ENCODE measurements around the gene LY6G5B. TPM values are rescaled to one million over a fixed set of nuclear protein-coding genes. Genes with fewer than 3 reads are reported as not detected.

The LY6G5B gene
- total RNA-seq, 2 donors from 2014 or later: 6.9 to 8.3 TPM

GRCh38 chr6:31664790-31665500, 4.8 kb upstream of the LY6G5B start, which contains the start of gene GPANK1:
TSS of gene GPANK1 (minus strand) at chr6:31664997. CDS start at chr6:31664478, 519 bp downstream.
- H3K27ac ChIP-seq: peak within 1 kb of the TSS; percentile 82 to 96 (median 94)
- peaks cover 53% of the 10 kb centered on the region for H3K4me1 ChIP-seq
- peak within 1 kb of the TSS; percentile 63 to 87 for H3K4me3 ChIP-seq
- no peaks in the 10 kb centered on the region for H3K9me3 ChIP-seq
- DNase-seq (peak; percentile 87 to 96 (median 94)), ATAC-seq (peak; percentile 62)
- no peak for TF ChIP-seq CTCF (IDR thresholded peaks at IDR 0.05)
- peak in 2 of 3 donors; percentile 56 to 57 for TF ChIP-seq POLR2A (IDR thresholded peaks at IDR 0.05)
- H3K36me3 ChIP-seq (replicated peaks in 1 of 2; ENCODE audit: insufficient read depth in 1 of 2, low read depth in 2 of 2): peaks cover 6 to 16% of the 10 kb centered on the region in 2 donors
- 0% methylated on average over 26 to 39 of the region's 39 CpGs for WGBS, 2 donors
- intact Hi-C loops (cut with DNase I): no loop called here
- no peaks in the 10 kb centered on the region for H3K27me3 ChIP-seq

GRCh38 chr6:31665501-31666336, 4.1 kb upstream of the LY6G5B start, which contains the start of gene CSNK2B:
TSS of gene CSNK2B (plus strand) at chr6:31666080. CDS start at chr6:31666832, 752 bp downstream.
- peaks cover 6 to 22% of the 10 kb centered on the region in 2 donors for H3K36me3 ChIP-seq (replicated peaks in 1 of 2; ENCODE audit: insufficient read depth in 1 of 2, low read depth in 2 of 2)
- TF ChIP-seq POLR2A (IDR thresholded peaks at IDR 0.05): peak; percentile 69 to 91 (median 88)
- TF ChIP-seq CTCF (IDR thresholded peaks at IDR 0.05): peak in 1 of 7 experiments; percentile 23
- H3K9me3 ChIP-seq: no peaks in the 10 kb centered on the region
- 0 to 1% methylated on average over 26 to 63 of the region's 63 CpGs for WGBS, 2 donors
- no peaks in the 10 kb centered on the region for H3K27me3 ChIP-seq
- peak within 1 kb of the TSS; percentile 87 to 96 for H3K4me3 ChIP-seq
- ATAC-seq (peak; percentile 93), DNase-seq (peak; percentile 97 to 99 (median 98))
- intact Hi-C loops (cut with DNase I): no loop called here
- peaks cover 53% of the 10 kb centered on the region for H3K4me1 ChIP-seq
- peak within 1 kb of the TSS; percentile 82 to 96 (median 94) for H3K27ac ChIP-seq

- H3K4me3 ChIP-seq: peak overlapping the region; percentile 87 to 96
- peak overlapping the region; percentile 57 to 96 (median 88) for H3K27ac ChIP-seq
- 3 to 4% methylated on average over 15 of the region's 15 CpGs for WGBS, 2 donors
- H3K36me3 ChIP-seq (replicated peaks in 1 of 2; ENCODE audit: insufficient read depth in 1 of 2, low read depth in 2 of 2): peaks cover 6 to 28% of the 10 kb centered on the region in 2 donors
- DNase-seq (no peak), ATAC-seq (no peak)
- no peaks in the 10 kb centered on the region for H3K9me3 ChIP-seq
- TF ChIP-seq CTCF (IDR thresholded peaks at IDR 0.05) (no peak), POLR2A (IDR thresholded peaks at IDR 0.05) (no peak)
- peaks cover 46% of the 10 kb centered on the region for H3K4me1 ChIP-seq
- H3K27me3 ChIP-seq: no peaks in the 10 kb centered on the region
- intact Hi-C loops (cut with DNase I): no loop called here
Observed at GRCh38 chr6:31666337-31666965, 3.3 kb upstream of the LY6G5B start.

GRCh38 chr6:31676322-31676903, 6.6 kb downstream of the LY6G5B start:
- Histone ChIP-seq H3K4me1 (peaks cover 12% of the 10 kb centered on the region), H3K4me3 (no peak overlapping the region), H3K9me3 (no peaks in the 10 kb centered on the region), H3K27ac (no peak overlapping the region), H3K27me3 (no peaks in the 10 kb centered on the region), H3K36me3 (replicated peaks in 1 of 2; ENCODE audit: insufficient read depth in 1 of 2, low read depth in 2 of 2) (peaks cover 0 to 5% of the 10 kb centered on the region in 2 donors)
- ATAC-seq: no peak
- no peak for DNase-seq
- no peak for TF ChIP-seq POLR2A (IDR thresholded peaks at IDR 0.05)
- no peak for TF ChIP-seq CTCF (IDR thresholded peaks at IDR 0.05)
- intact Hi-C loops (cut with DNase I): no loop called here
- 81 to 89% methylated on average over 4 of the region's 4 CpGs for WGBS, 2 donors

All from body of pancreas (tissue), 4 donors.